Measurements from ENCODE around the gene HDAC8.
A peak's percentile ranks its signal among the peaks of the same experiment; 100 is the strongest.
"Not testable (repeated sequence)": the region's sequence is repeated elsewhere in the genome, so short reads cannot be mapped to it uniquely, and the experiment has no call there.

The HDAC8 gene

DNA sequence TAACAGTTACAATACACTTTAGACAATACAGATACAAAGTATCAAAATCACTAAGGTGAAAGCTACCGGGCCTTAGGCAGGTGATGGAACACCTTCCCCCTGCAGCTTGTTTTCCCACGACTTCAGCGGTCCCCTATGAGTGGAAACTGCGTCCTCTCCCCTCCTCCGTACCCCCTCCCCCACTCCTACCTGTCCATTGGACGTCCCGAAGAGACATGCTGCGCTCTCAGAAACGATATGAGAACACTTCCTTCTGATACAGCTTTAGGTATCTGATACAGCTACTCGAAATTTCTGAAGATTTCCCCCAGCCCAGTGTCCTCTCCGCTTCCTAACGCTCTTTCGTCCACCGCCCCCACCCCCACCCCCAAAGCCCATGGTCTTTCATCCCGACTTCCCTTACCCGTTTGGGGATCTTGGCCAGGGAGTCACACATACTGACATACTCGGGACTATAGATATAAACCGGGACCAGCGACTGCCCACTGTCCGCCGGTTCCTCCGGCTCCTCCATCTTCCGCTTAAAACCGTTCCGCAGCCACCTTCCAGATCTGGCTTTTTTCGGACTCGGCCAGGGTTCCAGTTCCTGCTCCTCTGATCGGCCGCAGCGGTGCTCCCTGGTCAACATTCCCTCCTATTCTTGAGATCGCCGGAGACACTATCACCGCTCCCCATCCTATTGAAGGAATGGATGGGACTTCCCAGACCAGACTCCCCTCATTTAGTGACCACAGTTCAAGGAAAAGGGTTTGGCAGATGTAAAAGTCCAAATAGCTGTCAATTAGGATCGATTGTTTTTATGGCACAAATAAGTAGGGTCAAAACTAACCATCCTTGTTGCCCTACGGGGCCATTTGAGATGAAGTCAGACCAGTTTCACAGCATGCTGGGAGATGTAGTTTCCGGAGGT is at the start of gene HDAC8:
TSS of gene HDAC8 (minus strand) at position 596 of the 910 bp plus-strand sequence. CDS start at position 514, 82 bp downstream.
- peak; percentile 49 for DNase-seq (ENCODE audit: low spot score)

DNA sequence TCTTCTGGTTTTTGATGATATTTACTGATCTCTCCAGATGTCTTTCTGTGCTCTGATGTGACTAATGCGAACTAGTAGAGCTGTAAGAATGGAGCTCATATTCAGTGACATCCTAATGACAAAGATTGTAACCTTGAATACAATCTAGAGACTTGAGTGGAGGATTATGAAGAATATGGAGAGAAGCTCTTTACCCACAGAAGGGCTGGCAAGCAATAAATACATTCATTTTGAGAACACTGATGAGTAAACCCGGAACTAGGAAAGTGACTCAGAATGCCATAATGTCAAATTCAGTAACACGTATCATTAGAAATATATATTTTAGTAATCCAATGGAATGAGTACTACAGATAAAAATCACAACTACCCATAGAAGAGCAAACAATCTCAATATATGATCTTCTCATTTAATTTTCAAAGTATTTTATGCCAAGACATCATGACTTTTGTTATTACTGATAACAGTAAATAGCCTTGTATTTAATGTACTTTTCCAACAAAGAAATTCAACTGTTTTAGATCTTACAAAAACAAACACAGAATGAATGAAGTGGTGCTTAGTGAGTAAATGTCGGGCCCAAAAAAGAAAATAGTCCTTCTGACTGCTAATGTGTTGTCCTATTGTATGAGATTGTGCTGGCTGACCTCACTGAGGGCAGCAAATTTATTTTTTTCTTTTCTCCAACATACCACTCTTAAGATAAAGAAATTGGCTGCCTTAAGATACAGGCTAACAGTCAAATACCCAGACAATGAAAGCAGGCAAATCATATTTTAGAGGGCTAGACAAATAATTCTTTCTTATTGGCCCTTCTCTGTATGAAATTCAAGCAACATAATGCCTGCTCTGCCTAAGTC is 49.2 kb upstream of the HDAC8 start:
- DNase-seq (ENCODE audit: low spot score) = no peak

DNA sequence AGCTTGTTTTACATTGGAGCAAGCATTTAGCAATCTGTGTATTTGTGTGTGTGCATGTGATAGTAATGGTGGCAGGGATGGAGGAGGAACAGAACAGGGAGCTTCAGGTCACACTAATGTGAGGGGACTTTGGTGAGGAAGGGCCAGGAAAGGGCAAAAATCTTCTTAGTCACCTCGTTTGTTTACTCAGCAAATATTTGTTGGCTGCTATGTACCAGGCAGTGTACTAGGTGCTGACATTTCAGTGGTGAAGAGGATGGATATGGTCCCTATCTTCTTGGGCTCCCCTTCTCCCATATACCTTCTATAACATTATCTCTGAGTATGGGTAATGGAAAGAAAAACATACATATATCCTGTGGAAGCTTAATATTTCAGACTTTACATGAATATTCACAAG is 48.5 kb upstream of the HDAC8 start:
- no peak for DNase-seq (ENCODE audit: low spot score)

DNA sequence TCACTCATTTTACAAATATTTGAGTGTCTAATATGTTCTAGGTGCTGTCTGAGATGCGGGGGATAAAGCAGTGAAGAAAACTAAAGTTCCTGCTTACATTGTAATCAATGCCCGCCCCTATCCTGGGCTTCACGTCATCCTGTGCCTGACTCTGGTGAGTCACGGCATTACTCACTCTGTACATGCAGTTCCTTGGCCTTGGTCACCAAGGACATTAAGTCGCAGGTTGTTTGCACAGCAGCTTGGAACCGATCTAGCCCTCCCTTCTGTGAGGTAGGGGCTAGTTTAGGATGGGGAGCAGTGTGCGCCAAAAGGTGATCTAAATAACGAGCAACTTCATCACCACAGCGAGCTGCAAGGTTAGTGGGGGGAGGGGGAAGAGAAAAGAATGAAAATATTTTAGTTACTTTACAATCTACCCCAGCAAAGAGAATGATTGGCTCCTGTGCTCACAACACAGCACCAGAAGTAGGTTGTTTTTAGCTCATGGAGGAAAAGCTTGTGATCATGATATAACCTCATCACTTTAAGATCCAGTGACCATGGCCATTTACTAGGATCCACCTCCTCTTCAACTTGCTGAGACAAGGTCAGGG is 48.0 kb upstream of the HDAC8 start:
- no peak for DNase-seq (ENCODE audit: low spot score)

DNA sequence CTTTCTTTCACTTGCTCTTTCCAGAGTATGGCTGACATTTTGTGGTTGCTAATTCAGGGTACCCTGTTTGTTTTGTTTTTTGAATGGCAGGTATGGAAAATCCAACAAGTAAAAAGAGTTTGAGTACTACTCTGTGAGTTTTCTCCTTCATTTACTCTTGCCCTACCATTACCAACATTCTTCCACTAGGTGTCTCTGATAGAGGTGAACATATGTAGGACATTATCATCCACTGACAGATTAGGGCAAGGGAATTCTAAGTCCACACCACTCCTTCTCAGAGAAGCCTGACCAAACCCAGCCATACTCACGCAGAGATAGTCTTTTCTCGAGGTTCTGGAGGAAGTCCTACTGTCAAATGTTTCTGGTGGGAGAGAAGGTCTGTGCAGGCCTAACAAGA is 36.7 kb upstream of the HDAC8 start:
- DNase-seq (ENCODE audit: low spot score) = no peak

DNA sequence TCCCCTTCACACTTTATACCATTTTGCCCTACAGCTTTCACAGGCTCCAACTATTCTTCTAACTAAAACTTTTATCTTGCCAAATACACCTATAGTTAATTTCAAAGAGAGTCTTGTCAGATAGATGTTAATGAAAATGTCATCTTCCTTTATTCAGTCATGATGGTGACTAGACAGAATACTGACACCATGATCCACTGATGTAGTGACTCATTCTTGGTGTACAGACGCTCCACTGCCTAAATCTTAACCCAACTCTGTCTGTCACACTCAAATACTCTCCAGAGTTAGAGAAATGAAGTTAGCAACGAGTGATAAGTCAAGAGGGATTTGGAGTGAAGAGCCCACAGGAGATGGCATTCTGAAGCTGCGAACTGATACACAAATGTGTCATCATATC is 32.1 kb upstream of the HDAC8 start:
- no peak for DNase-seq (ENCODE audit: low spot score)

DNA sequence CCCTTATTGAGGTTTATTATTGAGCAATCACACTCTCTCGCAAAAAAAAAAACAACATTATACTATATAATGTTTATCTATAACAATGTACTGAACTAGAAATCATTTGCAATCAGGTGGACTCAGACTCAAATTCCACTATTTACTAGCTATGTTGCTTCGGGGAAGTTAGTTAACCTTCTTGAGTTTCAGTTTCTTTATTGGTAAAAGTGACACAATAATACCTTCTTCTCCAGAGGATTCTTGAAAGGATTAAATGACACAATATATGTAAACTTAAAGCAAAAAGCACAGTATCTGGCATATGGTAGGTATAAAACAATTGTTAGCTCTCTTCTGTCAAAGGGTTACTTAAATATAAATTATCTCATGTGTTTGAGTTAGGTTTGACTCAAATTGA is 31.5 kb upstream of the HDAC8 start:
- DNase-seq (ENCODE audit: low spot score) = no peak

DNA sequence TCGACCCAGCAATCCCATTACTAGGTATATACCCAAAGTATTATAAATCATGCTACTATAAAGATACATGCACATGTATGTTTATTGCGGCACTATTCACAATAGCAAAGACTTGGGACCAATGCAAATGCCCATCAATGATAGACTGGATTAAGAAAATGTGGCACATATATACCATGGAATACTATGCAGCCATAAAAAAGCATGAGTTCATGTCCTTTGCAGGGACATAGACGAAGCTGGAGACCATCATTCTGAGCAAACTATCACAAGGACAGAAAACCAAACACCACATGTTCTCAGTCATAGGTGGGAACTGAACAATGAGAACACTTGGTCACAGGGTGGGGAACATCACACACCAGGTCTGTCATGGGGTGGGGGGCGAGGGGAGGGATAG is 18.4 kb upstream of the HDAC8 start:
- not testable (repeated sequence) for DNase-seq (ENCODE audit: low spot score)

DNA sequence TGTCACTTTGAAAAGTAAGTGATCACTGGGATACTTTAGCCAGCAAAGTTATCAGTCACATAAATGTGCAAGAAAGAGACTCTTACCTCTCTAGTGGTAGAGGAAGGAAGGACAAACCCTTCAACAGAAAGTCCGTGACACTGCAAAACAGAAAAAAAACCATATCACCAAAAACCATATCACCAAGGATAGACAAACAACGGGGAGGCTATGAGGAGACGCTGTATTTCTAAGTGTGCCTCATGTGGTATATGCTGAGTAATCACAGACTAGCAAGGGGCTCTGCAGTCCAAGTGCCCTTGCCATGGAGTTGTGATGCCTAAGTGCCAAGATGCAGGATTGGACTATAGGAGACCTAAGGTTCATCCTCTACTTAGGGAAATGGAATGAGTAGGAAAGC is 11.5 kb upstream of the HDAC8 start:
- no peak for DNase-seq (ENCODE audit: low spot score)

DNA sequence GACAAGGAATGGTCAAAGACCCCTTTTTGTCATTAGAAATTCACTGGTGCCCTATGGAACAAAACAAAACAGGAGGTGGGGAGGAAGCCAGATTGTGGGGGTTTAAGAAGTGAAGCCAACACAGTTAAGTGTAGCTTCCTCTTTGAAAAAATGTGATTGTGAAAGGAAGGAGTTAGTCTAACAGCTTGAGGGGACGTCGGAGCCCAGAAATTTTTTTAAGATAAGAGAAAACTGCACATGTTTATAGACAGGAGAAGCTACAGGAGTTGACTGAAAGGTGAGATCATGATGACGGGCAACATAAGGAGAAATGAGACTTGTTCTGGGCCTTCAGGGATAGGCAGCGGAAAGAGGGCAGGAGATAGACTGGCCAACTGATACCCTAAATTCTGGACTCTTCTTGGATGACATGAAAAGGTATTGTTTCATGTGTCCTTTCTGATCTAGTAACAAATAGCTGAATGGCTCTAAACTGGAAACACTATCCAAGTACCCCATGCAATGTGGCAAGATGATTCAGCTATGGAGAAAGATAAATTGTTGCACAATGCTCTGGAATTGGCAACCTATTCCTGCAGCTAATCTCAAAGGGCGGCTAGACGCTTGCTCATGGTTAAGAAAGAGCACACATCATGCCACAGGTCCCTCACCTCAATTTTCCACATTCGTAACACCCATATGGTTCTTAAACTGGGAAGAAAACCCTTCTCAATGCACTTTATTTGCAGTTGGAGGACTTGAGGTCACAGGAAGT is 3.7 kb upstream of the HDAC8 start:
- DNase-seq (ENCODE audit: low spot score) = no peak

DNA sequence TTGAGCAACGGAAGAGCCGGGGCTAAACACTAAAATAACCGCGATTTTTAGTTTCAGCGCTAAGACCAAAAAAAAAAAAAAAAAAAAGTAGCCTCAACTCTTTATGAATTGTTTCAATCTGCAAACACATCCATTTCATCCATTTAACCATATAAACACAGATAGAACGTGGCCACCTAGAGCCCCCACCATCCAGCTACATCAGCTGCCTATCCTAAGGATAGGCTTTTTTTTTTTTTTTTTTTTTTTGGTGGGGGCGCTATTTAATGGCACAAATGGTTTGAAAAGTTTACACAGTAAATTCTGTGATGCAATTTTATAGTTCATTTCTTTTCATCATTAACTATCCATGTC is 492 bp upstream of the HDAC8 start:
- no peak for DNase-seq (ENCODE audit: low spot score)

DNA sequence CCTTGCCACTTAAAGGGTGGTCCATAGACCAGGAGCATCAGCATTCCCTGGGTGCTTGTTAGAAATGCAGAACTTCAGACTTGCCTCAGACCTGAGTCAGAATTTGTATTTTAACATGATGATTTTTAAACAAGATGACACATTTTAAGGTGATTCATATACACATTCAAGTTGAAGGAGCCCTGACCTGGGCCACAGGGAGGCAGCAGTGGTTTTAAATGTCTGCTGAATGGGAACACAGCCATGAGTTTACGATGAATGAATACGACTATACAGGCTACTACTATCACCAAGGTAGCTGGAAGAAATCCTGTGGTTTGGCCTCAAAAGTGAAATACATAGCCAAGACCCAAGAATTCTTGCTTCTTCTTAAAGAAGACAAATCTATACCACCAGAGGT is 2.9 kb downstream of the HDAC8 start:
- DNase-seq (ENCODE audit: low spot score) = no peak

DNA sequence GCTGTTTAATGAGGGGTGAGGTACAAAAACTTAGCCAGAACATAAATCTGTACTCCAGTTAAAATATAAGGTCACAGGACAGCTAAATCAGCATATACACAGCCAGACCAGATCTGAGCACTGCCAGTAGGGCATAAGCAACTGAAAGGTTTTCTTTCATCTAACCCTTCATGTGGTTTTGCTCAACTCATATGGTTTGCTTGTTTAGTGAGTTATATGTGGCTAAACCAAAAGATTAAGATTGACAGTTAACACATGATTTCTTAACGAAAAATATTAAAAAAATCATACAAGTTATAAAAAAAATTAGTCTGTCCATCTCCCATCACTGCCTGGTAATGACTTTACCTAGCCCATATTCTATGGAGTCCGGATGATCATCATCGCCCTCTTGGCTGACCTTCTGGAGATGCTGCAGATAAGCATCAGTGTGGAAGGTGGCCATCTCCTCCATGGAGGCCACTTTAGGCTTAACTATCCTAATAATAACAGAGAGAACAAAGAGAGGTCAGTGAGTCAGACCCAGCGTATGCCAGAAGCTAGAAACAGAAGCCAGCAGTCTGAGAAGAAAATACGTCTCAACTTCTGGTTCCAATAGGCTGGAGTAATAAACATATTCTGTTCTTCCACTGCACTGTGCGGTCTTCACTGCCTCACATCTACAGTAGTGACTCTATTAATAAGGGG is 4.1 kb downstream of the HDAC8 start:
- DNase-seq (ENCODE audit: low spot score) = no peak

DNA sequence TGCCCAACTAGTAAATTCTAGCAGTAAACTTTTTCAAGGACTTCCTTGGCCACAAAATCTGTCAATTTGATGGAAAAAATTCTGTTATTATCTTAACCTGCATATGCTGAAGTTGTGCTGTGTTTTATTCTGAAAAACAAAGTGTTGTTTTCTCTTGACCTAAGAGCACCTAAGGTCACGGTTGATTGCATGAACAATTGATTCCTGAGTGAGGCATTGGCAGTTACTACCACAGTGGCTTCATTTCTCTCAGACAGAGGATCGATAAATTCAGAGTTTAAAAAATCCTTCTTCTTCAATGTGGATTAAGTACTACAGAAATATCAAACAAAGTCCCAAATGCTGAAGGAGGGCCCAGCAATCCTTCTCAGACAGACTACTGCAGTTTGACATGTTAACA is 6.2 kb downstream of the HDAC8 start:
- no peak for DNase-seq (ENCODE audit: low spot score)

DNA sequence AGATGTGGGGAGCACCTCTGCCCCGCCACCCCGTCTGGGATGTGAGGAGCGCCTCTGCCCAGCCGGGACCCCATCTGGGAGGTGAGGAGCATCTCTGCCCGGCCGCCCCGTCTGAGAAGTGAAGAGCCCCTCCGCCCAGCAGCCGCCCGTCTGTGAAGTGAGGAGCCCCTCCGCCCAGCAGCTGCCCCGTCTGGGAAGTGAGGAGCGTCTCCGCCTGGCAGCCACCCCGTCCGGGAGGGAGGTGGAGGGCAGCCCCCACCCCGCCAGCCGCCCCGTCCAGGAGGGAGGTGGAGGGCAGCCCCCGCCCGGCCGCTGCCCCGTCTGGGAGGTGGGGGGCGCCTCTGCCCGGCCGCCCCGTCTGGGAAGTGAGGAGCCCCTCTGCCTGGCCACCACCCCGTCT is 13.0 kb downstream of the HDAC8 start:
- DNase-seq (ENCODE audit: low spot score) = not testable (repeated sequence)

DNA sequence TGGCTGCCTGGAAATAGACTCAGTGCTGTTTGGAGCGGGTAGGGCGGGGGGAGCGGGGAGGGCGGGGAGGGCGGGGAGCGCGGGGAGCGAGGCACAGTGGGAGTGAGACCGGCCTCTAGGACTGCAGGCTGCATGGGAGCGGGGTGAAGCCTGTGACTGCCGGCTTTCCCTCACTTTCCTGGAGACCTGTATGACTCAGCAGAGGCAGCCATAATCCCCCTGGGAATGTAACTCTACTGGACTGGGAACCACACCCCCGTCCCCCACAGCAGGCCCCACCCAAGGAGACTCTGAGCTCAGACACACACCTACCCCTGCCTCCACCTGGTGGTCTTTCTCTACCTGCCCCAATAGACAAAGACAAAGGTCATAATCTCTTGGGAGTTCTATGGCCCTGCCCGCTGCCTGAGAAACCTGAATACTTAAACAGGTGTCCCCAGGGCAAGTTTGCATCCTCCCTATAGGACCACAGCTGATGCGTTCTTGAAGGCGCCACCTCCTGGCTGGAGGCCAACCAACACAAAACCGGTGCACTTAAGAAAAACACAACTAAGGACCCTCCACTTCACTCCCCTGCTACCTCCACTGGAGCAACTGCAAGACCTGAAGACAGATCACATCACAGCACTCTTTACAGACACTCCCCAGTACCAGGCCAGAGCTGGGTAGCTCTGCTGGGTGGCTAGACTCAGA is 18.0 kb downstream of the HDAC8 start:
- no peak for DNase-seq (ENCODE audit: low spot score)

DNA sequence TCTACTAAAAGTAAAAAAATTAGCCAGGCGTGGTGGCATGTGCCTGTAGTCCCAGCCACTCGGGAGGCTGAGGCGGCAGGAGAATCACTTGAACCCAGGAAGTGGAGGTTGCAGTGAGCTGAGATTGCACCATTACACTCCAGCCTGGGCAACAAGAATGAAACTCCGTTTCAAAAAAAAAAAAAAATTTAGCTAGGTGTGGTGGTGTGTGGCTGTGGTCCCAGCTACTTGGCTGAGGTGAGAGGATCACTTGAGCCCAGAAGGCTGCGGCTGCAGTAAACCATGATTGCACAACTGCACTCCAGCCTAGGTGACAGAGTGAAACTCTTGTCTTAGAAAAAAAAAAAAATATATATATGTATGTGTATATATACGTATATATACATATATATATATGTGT is 20.2 kb downstream of the HDAC8 start:
- not testable (repeated sequence) for DNase-seq (ENCODE audit: low spot score)

DNA sequence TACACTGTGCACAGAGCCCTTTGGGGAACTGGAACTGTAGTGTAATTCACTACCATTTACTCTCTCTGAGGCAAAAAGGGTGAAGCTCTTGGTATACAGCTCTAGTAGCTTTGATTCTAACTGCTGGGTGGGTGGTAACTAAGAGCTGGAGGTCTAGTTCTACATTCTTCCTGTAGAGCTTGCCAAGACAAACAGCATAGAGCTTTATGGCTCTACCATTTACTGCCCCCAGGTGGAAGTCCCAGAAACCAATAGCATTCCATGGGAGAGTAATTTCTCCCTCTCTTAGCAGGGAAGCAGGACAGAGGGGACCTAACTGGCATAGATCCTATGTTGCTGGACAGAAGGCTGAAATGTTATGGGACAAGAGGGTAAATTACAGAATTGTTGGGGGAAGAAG is 26.7 kb downstream of the HDAC8 start:
- no peak for DNase-seq (ENCODE audit: low spot score)

DNA sequence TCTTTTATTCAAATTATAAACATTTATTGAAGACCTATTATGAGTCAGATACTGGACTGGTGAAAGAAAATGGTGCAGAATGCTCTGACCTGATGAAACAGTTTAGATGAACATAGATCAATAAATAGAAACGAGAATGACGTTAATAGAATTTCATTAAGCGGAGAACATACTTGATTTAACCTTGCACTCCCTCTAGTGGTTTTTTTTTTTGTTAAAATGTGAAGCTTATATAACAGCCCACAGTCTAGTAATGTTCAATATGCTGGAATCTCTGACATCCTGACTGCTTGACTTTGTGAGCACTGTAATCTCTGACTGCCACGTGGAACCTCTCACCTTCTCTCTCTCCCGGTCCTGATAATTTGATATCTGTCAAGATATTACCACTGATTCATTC is 32.3 kb downstream of the HDAC8 start:
- no peak for DNase-seq (ENCODE audit: low spot score)

DNA sequence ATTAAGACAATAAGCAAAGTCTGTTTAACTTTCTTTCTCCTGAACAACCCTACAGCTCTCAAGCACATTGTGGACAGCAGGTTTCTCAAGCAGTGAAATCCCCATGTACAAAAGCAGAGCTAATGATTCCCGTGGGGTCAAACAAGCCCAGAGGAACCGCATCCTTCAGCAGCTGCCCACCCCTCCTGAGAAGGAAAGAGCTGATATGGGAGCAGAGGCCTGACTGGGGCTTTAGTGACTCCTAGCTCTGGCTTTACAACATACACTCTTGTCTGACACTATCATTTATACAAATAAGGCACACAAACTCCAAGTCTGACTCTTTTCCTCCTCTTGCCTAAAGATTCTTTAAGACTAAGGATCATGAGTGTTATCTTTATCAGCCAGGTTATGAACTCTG is 32.8 kb downstream of the HDAC8 start:
- no peak for DNase-seq (ENCODE audit: low spot score)

DNA sequence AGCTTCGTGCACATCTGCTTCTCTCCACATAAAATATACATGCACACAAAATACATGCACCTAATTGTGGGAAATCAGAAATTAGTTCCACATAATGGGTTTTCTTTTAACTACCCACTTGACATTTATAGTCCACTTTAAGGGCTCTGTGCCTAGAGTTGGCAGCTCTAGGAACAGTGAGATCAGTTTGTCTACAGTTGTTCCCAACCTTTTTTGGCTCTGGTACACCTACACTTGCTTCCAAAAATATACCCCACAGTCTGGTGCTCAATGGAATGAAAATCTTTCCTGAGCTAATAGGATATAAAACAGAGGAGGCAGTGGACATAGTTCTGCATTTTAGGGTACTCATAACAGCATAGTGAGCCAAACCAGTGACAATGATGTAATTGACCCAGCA is 36.1 kb downstream of the HDAC8 start:
- no peak for DNase-seq (ENCODE audit: low spot score)

Data from hematopoietic multipotent progenitor cell treated with erythropoietin and hydrocortisone succinate and interleukin-3 and kit ligand, for 17 days (in vitro differentiated cells).